Right ventricle myocardium inferior (tissue), 1 donor: ENCODE measurements around the gene KRTAP29-1. TPM values are rescaled to one million over a fixed set of nuclear protein-coding genes. Genes with fewer than 3 reads are reported as not detected.
"Not testable (repeated sequence)": the region's sequence is repeated elsewhere in the genome, so short reads cannot be mapped to it uniquely, and the experiment has no call there.

ENCODE experiments used
- ATAC-seq: fragments of 200-7000 bp; cut with Tn5 transposase; one replicate; pipeline ENCODE4 v1.9.1; 2020; ENCODE audit warnings: mild to moderate bottlenecking, moderate library complexity
- DNase-seq: peaks from one replicate; pipeline ENCODE4 v3.0.0; 2021; ENCODE audit errors: missing footprints
- intact Hi-C: fragments of 100-400 bp; cut with DNase I; formaldehyde crosslinking; loops from one replicate; pipeline ENCODE4 v1.11.0; 2022
- total RNA-seq: library from RNA; stranded (reverse); fragmentation: NEBNext Ultra II Directional; extraction: Animal tissue kit (Norgen Biotek cat#: 25700); gene quantifications from one replicate; pipeline ENCODE4 v1.2.1, GENCODE V29; 2021
- donor health status: DM: no; HTN: yes; CAD: no; lungs with severe emphysema.

Gene KRTAP29-1
- total RNA-seq, 1 donor from 2014 or later, result not detected

DNA sequence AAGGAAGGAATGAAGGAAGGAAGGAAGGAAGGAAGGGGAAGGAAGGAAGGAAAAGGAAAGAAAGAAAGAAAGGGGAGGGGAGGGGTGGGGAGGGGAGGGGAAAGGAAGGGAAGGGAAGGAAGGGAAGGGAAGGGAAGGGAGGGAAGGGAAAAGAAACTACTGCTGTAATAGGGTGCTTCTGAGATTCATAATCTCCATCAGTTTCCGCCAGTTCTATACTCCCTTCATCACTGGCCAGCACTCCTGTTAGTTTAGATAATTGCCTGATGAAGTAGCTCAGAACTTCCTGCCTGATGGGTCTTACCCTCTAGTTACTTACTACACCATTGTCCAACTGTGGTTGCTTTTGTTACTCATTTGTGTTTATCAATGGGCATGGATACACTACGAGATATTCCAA, 39.4 kb downstream of the KRTAP29-1 start:
- intact Hi-C loops, result no loop called here
- DNase-seq, result no peak
- no peak for ATAC-seq

DNA sequence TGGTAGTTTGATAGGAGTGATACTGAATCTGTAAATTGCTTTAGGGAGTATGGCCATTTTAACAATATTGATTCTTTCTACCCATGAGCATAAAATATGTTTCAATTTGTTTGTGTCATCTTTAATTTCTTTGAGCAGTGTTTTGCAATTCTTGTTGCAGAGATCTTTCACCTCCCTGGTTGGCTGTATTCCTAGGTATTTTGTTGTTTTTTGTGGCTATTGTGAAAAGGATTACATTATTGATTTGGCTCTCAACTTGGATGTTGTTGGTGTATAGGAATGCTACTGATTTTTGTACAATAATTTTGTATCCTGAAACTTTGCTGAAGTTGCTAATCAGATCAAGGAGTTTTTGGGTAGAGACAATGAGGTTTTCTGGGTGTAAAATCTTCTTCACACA, 44.2 kb downstream of the KRTAP29-1 start:
- no peak for ATAC-seq
- intact Hi-C loops, result no loop called here

DNA sequence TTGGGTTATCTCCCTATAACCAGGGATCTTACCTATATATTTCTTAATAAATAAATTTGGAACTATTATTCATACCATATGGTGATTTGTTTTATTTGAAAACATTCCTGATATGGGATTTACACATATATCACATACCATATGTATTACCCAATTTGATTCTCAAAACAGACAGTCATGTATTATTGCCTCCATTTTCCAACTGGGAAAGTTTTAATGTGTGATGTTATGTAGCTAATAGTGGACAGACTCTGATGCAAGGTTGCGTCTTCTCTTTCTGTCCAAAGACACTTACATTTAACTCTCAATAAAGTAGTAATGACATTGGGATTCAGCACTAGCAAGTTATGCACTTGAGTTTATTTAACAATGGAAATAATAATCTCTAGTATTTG, 46.4 kb downstream of the KRTAP29-1 start:
- ATAC-seq (no peak), DNase-seq (no peak)
- intact Hi-C loops, result no loop called here

More for the DNA sequence above, 44.2 kb downstream of the KRTAP29-1 start:
- no peak for DNase-seq

DNA sequence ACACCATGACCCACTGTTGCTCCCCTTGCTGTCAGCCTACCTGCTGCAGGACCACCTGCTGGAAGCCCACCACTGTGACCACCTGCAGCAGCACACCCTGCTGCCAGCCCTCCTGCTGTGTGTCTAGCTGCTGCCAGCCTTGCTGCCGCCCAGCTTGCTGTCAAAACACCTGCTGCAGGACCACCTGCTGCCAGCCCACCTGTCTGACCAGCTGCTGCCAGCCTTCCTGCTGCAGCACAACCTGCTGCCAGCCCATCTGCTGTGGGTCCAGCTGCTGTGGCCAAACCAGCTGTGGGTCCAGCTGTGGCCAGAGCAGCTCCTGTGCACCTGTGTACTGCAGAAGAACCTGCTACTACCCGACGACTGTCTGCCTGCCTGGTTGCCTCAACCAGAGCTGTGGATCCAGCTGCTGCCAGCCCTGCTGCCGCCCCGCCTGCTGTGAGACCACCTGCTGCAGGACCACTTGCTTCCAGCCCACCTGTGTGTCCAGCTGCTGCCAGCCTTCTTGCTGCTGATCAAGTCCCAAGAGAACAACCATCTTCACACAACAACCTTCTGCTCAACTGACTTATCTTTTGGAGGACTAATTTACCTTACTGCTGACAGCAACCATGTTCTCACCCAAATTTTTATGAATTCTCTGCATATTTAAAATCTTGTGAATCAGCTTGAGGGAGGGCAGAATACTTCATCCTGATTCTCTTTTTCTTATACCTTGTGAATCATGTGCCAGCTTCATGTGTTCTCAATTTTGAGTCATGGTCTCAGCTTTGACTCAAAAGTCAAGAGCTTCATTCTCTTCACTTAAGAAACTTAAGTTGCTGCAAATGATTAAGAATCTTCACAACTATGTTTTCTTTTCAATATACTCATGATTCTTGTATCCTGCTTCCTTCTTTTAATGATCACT, 47.0 kb downstream of the KRTAP29-1 start, which contains the start of gene KRTAP9-9:
KRTAP9-9 (plus strand) TSS at position 4 of the 910 bp plus-strand sequence.
- ATAC-seq, intact Hi-C loops: not testable (repeated sequence)
- peak; percentile 60 for DNase-seq

DNA sequence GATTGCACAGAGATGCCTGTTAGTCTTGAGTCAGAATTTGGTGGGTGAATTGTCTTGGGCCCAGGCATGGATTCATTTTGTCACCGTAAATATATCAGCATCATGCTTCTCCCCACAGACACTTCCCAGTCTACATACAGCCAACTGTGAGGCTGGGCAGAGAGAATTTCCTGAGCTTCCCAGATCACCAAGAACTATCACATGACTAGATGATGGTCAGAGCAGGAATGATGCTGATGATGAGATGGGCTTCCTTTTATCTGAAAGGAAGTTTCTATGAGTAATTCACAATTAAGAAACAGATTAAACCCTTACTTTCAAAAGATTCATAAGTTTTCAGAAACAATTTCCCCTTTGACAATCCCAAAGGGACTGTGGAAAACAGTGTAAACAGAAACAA, 47.8 kb downstream of the KRTAP29-1 start:
- intact Hi-C loops, result no loop called here
- no peak for ATAC-seq
- no peak for DNase-seq

Other genes starting within 250 kb of the KRTAP29-1 start
- gene KRTAP2-2, start 247.6 kb downstream of the KRTAP29-1 start, total RNA-seq, result not detected
- not detected for gene KRTAP2-3, start 242.7 kb downstream of the KRTAP29-1 start, total RNA-seq
- not detected for gene KRTAP2-4, start 237.0 kb downstream of the KRTAP29-1 start, total RNA-seq
- gene KRTAP4-7, start 218.7 kb downstream of the KRTAP29-1 start, total RNA-seq, result not detected
- not detected for gene KRTAP4-8, start 204.7 kb downstream of the KRTAP29-1 start, total RNA-seq
- gene KRTAP4-16, start 200.6 kb downstream of the KRTAP29-1 start, total RNA-seq, result not detected
- gene KRTAP4-9, start 197.5 kb downstream of the KRTAP29-1 start, total RNA-seq, result not detected
- not detected for gene KRTAP4-11, start 184.5 kb downstream of the KRTAP29-1 start, total RNA-seq
- not detected for gene KRTAP4-12, start 178.7 kb downstream of the KRTAP29-1 start, total RNA-seq
- not detected for gene KRTAP4-6, start 162.3 kb downstream of the KRTAP29-1 start, total RNA-seq
- not detected for gene KRTAP4-5, start 153.0 kb downstream of the KRTAP29-1 start, total RNA-seq
- gene KRTAP4-4, start 142.1 kb downstream of the KRTAP29-1 start, total RNA-seq, result not detected
- gene KRTAP4-3, start 134.6 kb downstream of the KRTAP29-1 start, total RNA-seq, result not detected
- gene KRTAP4-2, start 124.6 kb downstream of the KRTAP29-1 start, total RNA-seq, result not detected
- gene KRTAP4-1, start 117.9 kb downstream of the KRTAP29-1 start, total RNA-seq, result not detected
- gene KRTAP9-1, start 113.0 kb downstream of the KRTAP29-1 start, total RNA-seq, result not detected
- gene KRTAP9-2, start 76.2 kb downstream of the KRTAP29-1 start, total RNA-seq, result not detected
- gene KRTAP9-3, start 70.4 kb downstream of the KRTAP29-1 start, total RNA-seq, result not detected
- gene KRTAP9-8, start 64.9 kb downstream of the KRTAP29-1 start, total RNA-seq, result not detected
- not detected for gene KRTAP9-4, start 53.2 kb downstream of the KRTAP29-1 start, total RNA-seq
- gene KRTAP9-9, start 47.5 kb downstream of the KRTAP29-1 start, total RNA-seq, result not detected
- not detected for gene KRTAP9-6, start 37.5 kb downstream of the KRTAP29-1 start, total RNA-seq
- not detected for gene KRTAP9-7, start 27.2 kb downstream of the KRTAP29-1 start, total RNA-seq
- gene KRTAP16-1, start 6.5 kb upstream of the KRTAP29-1 start, total RNA-seq, result not detected
- not detected for gene KRTAP17-1, start 12.9 kb upstream of the KRTAP29-1 start, total RNA-seq
- not detected for gene KRT33A, start 48.0 kb upstream of the KRTAP29-1 start, total RNA-seq
- not detected for gene KRT33B, start 67.0 kb upstream of the KRTAP29-1 start, total RNA-seq
- not detected for gene KRT34, start 79.5 kb upstream of the KRTAP29-1 start, total RNA-seq
- gene KRT31, start 94.8 kb upstream of the KRTAP29-1 start, total RNA-seq, result not detected
- gene KRT37, start 121.7 kb upstream of the KRTAP29-1 start, total RNA-seq, result not detected
- not detected for gene KRT38, start 138.1 kb upstream of the KRTAP29-1 start, total RNA-seq
- not detected for gene KRT32, start 164.5 kb upstream of the KRTAP29-1 start, total RNA-seq
- gene KRT35, start 178.3 kb upstream of the KRTAP29-1 start, total RNA-seq, result not detected
- gene KRT36, start 187.1 kb upstream of the KRTAP29-1 start, total RNA-seq, result not detected
- not detected for gene KRT13, start 202.8 kb upstream of the KRTAP29-1 start, total RNA-seq
- not detected for gene KRT15, start 216.0 kb upstream of the KRTAP29-1 start, total RNA-seq
- gene KRT19, start 225.5 kb upstream of the KRTAP29-1 start, total RNA-seq, result 1.4 TPM